Chondrocyte (in vitro differentiated cells): ENCODE data around the gene COPB1. TPM values are rescaled to one million over a fixed set of nuclear protein-coding genes. Genes with fewer than 3 reads are reported as not detected.

Experiments used
- DNase-seq: peaks from one replicate; pipeline ENCODE4 v3.0.0; 2021; ENCODE audit warnings: mixed read lengths, low spot score
- H3K27ac Mint-ChIP-seq: one replicate; pipeline ENCODE4 v1.8.0; 2021; ENCODE audit warnings: mild to moderate bottlenecking, moderate library complexity, mixed read lengths; ENCODE audit not compliant: unreplicated experiment
- H3K27me3 Mint-ChIP-seq: 2 replicates; pipeline ENCODE4 v1.8.0; 2021; ENCODE audit warnings: low read depth, mixed read lengths
- H3K36me3 Mint-ChIP-seq: 2 replicates; pipeline ENCODE4 v1.8.0; 2021; ENCODE audit warnings: low read depth, mixed read lengths
- H3K4me1 Mint-ChIP-seq: 2 replicates; pipeline ENCODE4 v1.8.0; 2021; ENCODE audit warnings: low read depth, mild to moderate bottlenecking, mixed read lengths
- H3K4me3 Mint-ChIP-seq: one replicate; pipeline ENCODE4 v1.8.0; 2021; ENCODE audit warnings: mild to moderate bottlenecking, moderate library complexity, mixed read lengths; ENCODE audit not compliant: unreplicated experiment
- H3K9me3 Mint-ChIP-seq: 2 replicates; pipeline ENCODE4 v1.8.0; 2021; ENCODE audit warnings: low read depth, mixed read lengths
- CTCF ChIP-seq: fragments of 200-600 bp; sonication (generic); IDR thresholded peaks from 2 replicates; pipeline ENCODE4 v1.5.0; 2021; ENCODE audit warnings: antibody characterized with exemption, mild to moderate bottlenecking, moderate library complexity
- total RNA-seq: library from RNA; stranded (reverse); gene quantifications from 3 replicates; pipeline ENCODE4 v1.2.1, GENCODE V29; 2021

Gene COPB1
- total RNA-seq, 1 donor from 2014 or later, result 168 TPM

- Mint-ChIP-seq H3K9me3 (no peaks in the 10 kb centered on the region), H3K27ac (peak overlapping the region; percentile 65), H3K4me1 (peaks cover 13% of the 10 kb centered on the region), H3K27me3 (no peaks in the 10 kb centered on the region), H3K36me3 (peaks cover 29% of the 10 kb centered on the region), H3K4me3 (no peak overlapping the region)
- TF ChIP-seq CTCF, result no peak
- DNase-seq, result no peak
These were observed 43.8 kb downstream of the COPB1 start for GRCh38 chr11:14455648-14456430.

GRCh38 chr11:14454861-14455632 is 44.6 kb downstream of the COPB1 start:
- Mint-ChIP-seq H3K36me3 (peaks cover 27% of the 10 kb centered on the region), H3K9me3 (no peaks in the 10 kb centered on the region), H3K4me1 (peaks cover 14% of the 10 kb centered on the region), H3K27me3 (no peaks in the 10 kb centered on the region), H3K4me3 (no peak overlapping the region), H3K27ac (peak overlapping the region; percentile 32)
- peak; percentile 93 for TF ChIP-seq CTCF
- DNase-seq, result no peak

- Mint-ChIP-seq H3K4me3 (no peak overlapping the region), H3K27ac (no peak overlapping the region), H3K4me1 (peaks cover 44% of the 10 kb centered on the region), H3K9me3 (no peaks in the 10 kb centered on the region), H3K36me3 (peaks cover 17% of the 10 kb centered on the region), H3K27me3 (no peaks in the 10 kb centered on the region)
- TF ChIP-seq CTCF, result no peak
- DNase-seq, result no peak
These were observed 47.8 kb downstream of the COPB1 start for GRCh38 chr11:14451825-14452224.

- TF ChIP-seq CTCF, result no peak
- Mint-ChIP-seq H3K27me3 (no peaks in the 10 kb centered on the region), H3K36me3 (peaks cover 12% of the 10 kb centered on the region), H3K9me3 (no peaks in the 10 kb centered on the region), H3K27ac (peak overlapping the region; percentile 81), H3K4me1 (peaks cover 54% of the 10 kb centered on the region), H3K4me3 (no peak overlapping the region)
- no peak for DNase-seq
These were observed 50.3 kb downstream of the COPB1 start for GRCh38 chr11:14449302-14449714.

GRCh38 chr11:14448240-14448639 is 51.4 kb downstream of the COPB1 start:
- no peaks in the 10 kb centered on the region for H3K9me3 Mint-ChIP-seq
- TF ChIP-seq CTCF, result no peak
- peak overlapping the region; percentile 74 for H3K27ac Mint-ChIP-seq
- peaks cover 11% of the 10 kb centered on the region for H3K36me3 Mint-ChIP-seq
- DNase-seq, result no peak
- peaks cover 64% of the 10 kb centered on the region for H3K4me1 Mint-ChIP-seq
- H3K27me3 Mint-ChIP-seq, result no peaks in the 10 kb centered on the region
- no peak overlapping the region for H3K4me3 Mint-ChIP-seq
